IMR-90 (cell line): ENCODE measurements around the gene ALPP. TPM values are rescaled to one million over a fixed set of nuclear protein-coding genes. Genes with fewer than 3 reads are reported as not detected.

Experiments used
- ATAC-seq: fragments of 200-7000 bp; cut with Tn5 transposase; 2 replicates; pipeline ENCODE4 v1.9.1; 2020; ENCODE audit warnings: low read depth, mild to moderate bottlenecking, moderate library complexity
- BruUV-seq: library from RNA; stranded (reverse); fragments of 400-500 nt; replicated peaks from 2 replicates; lab custom pipeline; 2021; lab: Mats Ljungman, UMichigan
- CTCF ChIA-PET: fragments of 300-600 bp; formaldehyde crosslinking; extraction: SDS; loops from one replicate; lab custom pipeline; 2021; ENCODE audit warnings: antibody characterized with exemption; lab: Yijun Ruan, JAX
- POLR2A ChIA-PET: fragments of 300-600 bp; sonication (Branson Sonifier 250); formaldehyde crosslinking; loops from one replicate; lab custom pipeline; 2022; ENCODE audit warnings: antibody characterized with exemption; ENCODE audit not compliant: unreplicated experiment; lab: Charles Lee
- DNase-seq: peaks from one replicate; pipeline ENCODE4 v3.0.0; 2013
- H2AFZ ChIP-seq: replicated peaks from 2 replicates; pipeline ENCODE3; 2013; ENCODE audit warnings: low read length, mild to moderate bottlenecking; ENCODE audit not compliant: poor library complexity
- H2AK5ac ChIP-seq: 2 replicates; pipeline ENCODE4 v1.6.1; 2013; ENCODE audit warnings: low read depth, low read length, inconsistent platforms
- H2AK9ac ChIP-seq: replicated peaks from 2 replicates; pipeline ENCODE3; 2013; ENCODE audit warnings: mild to moderate bottlenecking, low read depth, low read length, moderate library complexity; ENCODE audit not compliant: poor library complexity
- H2BK120ac ChIP-seq: 2 replicates; pipeline ENCODE4 v1.6.1; 2013; ENCODE audit warnings: low read depth, low read length, inconsistent platforms
- H2BK15ac ChIP-seq: 3 replicates; pipeline ENCODE4 v1.6.1; 2013; ENCODE audit warnings: low read depth, low read length, inconsistent platforms
- H2BK20ac ChIP-seq: 2 replicates; pipeline ENCODE4 v1.6.1; 2013; ENCODE audit warnings: low read depth, mild to moderate bottlenecking, inconsistent platforms, low read length, moderate library complexity
- H2BK5ac ChIP-seq: 2 replicates; pipeline ENCODE4 v1.6.1; 2013; ENCODE audit warnings: mild to moderate bottlenecking, low read depth, low read length, inconsistent platforms; ENCODE audit not compliant: poor library complexity, severe bottlenecking
- H3K14ac ChIP-seq: replicated peaks from 2 replicates; pipeline ENCODE4 v1.6.1; 2013; ENCODE audit warnings: low read depth, low read length, inconsistent platforms
- H3K18ac ChIP-seq: 2 replicates; pipeline ENCODE4 v1.6.1; 2013; ENCODE audit warnings: low read depth, low read length, control low read depth
- H3K23ac ChIP-seq: 2 replicates; pipeline ENCODE4 v1.6.1; 2013; ENCODE audit warnings: low read depth, low read length, inconsistent platforms
- H3K27ac ChIP-seq: 2 replicates; pipeline ENCODE4 v1.5.1; 2013; ENCODE audit warnings: mild to moderate bottlenecking, control low read depth, low read length; ENCODE audit not compliant: insufficient read depth
- H3K27me3 ChIP-seq: 2 replicates; pipeline ENCODE4 v1.6.1; 2013; ENCODE audit warnings: low read length; ENCODE audit not compliant: control insufficient read depth, insufficient read depth
- H3K36me3 ChIP-seq: 2 replicates; pipeline ENCODE4 v1.6.1; 2013; ENCODE audit warnings: low read length, mixed read lengths; ENCODE audit not compliant: control insufficient read depth, insufficient read depth
- H3K4ac ChIP-seq: 2 replicates; pipeline ENCODE4 v1.6.1; 2013; ENCODE audit warnings: low read depth, low read length, inconsistent platforms
- H3K4me1 ChIP-seq: 2 replicates; pipeline ENCODE4 v1.6.1; 2013; ENCODE audit warnings: low read length, mixed read lengths; ENCODE audit not compliant: control insufficient read depth, insufficient read depth
- H3K4me2 ChIP-seq: 2 replicates; pipeline ENCODE4 v1.6.1; 2013; ENCODE audit warnings: low read depth, mild to moderate bottlenecking, control low read depth, low read length, moderate library complexity
- H3K4me3 ChIP-seq: 2 replicates; pipeline ENCODE4 v1.5.1; 2013; ENCODE audit warnings: low read depth, mild to moderate bottlenecking, control low read depth, low read length, moderate library complexity; ENCODE audit not compliant: insufficient read depth
- H3K56ac ChIP-seq: 2 replicates; pipeline ENCODE4 v1.6.1; 2013; ENCODE audit warnings: low read length, inconsistent platforms; ENCODE audit not compliant: insufficient read depth; ENCODE audit errors: extremely low read depth
- H3K79me1 ChIP-seq, 2 experiments: 2 replicates each; pipeline ENCODE4 v1.6.1; 2013; ENCODE audit warnings: low read length in 2 of 2, inconsistent platforms in 1 of 2, low read depth in 1 of 2
- H3K9ac ChIP-seq: 2 replicates; pipeline ENCODE4 v1.6.1; 2013; ENCODE audit warnings: low read depth, low read length, control low read depth
- H3K9me1 ChIP-seq: 2 replicates; pipeline ENCODE4 v1.6.1; 2013; ENCODE audit warnings: low read length, inconsistent platforms; ENCODE audit not compliant: insufficient read depth
- H3K9me3 ChIP-seq: 2 replicates; pipeline ENCODE4 v1.6.1; 2013; ENCODE audit warnings: low read length; ENCODE audit not compliant: control insufficient read depth, insufficient read depth
- H4K20me1 ChIP-seq: 2 replicates; pipeline ENCODE4 v1.6.1; 2013; ENCODE audit warnings: low read length, inconsistent platforms; ENCODE audit not compliant: insufficient read depth
- H4K5ac ChIP-seq: 2 replicates; pipeline ENCODE4 v1.6.1; 2013; ENCODE audit warnings: mild to moderate bottlenecking, low read depth, low read length, control low read depth
- H4K8ac ChIP-seq, 2 experiments: 2 replicates each; pipeline ENCODE4 v1.6.1; 2013; ENCODE audit warnings: low read depth in 2 of 2, low read length in 2 of 2, control low read depth in 1 of 2, inconsistent platforms in 1 of 2
- H4K91ac ChIP-seq: 2 replicates; pipeline ENCODE4 v1.6.1; 2013; ENCODE audit warnings: low read depth, low read length, inconsistent platforms; ENCODE audit not compliant: insufficient read depth
- CEBPB ChIP-seq: IDR thresholded peaks from 2 replicates; pipeline ENCODE4 v1.6.1; 2012; ENCODE audit warnings: low read depth, low read length, improper control_type of control experiment
- CHD1 ChIP-seq: IDR thresholded peaks from 2 replicates; pipeline ENCODE4 v1.6.1; 2012; ENCODE audit warnings: low read depth, low read length, improper control_type of control experiment
- RAD21 ChIP-seq: IDR thresholded peaks from 2 replicates; pipeline ENCODE4 v1.6.1; 2012; ENCODE audit warnings: low read length, improper control_type of control experiment
- WGBS, 2 experiments: methylation state at CpG; one replicate each; pipeline versions ENCODE4 v1.1.5 to v1.1.7; 2013; ENCODE audit warnings: missing lambda C conversion rate in 2 of 2; ENCODE audit not compliant: insufficient read length in 1 of 2; ENCODE audit errors: extremely low coverage in 2 of 2; 5-methylcytosine and 5-hydroxymethylcytosine counted together
- dilution Hi-C: fragments of 300-500 bp; cut with HindIII; formaldehyde crosslinking; loops from one replicate; pipeline ENCODE4 v1.14.3; 2018; ENCODE audit warnings: low sequenced_read_pairs; ENCODE audit not compliant: unreplicated experiment
- in situ Hi-C: fragments of 300-500 bp; cut with MboI; formaldehyde crosslinking; loops from 3 replicates; pipeline ENCODE4 v1.14.3; 2019; ENCODE audit warnings: low sequenced_read_pairs, inconsistent platforms, mixed read lengths
- intact Hi-C: fragments of 100-400 bp; cut with micrococcal nuclease; formaldehyde crosslinking; loops from 2 replicates; pipeline ENCODE4 v1.10.0; 2022
- polyA plus RNA-seq, 3 experiments: library from polyadenylated mRNA; depleted of rRNA; stranded (reverse); fragments of >200 nt; gene quantifications; 2 replicates each; pipeline ENCODE4 v1.2.3, GENCODE V29; 2012; ENCODE audit warnings: low replicate concordance in 1 of 3
- total RNA-seq: library from RNA; depleted of rRNA; stranded (reverse); fragments of >200 nt; gene quantifications from 2 replicates; pipeline ENCODE4 v1.2.3, GENCODE V29; 2012

Gene ALPP
- total and polyA plus RNA-seq, 2 of the 4 experiments (the other 2 are of a cell fraction), result not detected

DNA sequence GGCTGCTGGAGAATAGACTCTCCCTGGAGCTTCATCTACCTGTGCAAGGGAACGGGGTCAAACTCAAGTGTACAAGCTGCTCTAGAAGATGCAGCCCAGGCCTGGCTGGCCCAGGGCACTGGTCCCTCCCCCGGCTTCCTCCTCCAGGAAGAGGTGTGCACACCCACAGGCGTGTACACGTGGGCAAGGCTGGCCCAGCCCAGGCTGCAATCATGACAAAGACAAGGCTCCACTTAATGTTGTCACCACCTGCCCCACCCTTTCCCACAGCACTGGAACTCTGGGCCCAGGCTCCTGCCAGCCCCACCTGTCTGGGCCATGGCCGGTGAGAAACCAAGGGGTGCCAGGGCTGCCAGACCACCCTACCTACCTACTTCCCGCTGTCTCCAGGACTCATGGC, 29.6 kb upstream of the ALPP start:
- no peaks in the 10 kb centered on the region for H3K9me3 ChIP-seq

More for the DNA sequence above, 29.6 kb upstream of the ALPP start:
- ATAC-seq (no peak), DNase-seq (no peak)
- Histone ChIP-seq H4K8ac (no peak overlapping the region), H2AFZ (no peak overlapping the region), H4K20me1 (no peaks in the 10 kb centered on the region), H2BK20ac (no peak overlapping the region), H3K9me1 (no peaks in the 10 kb centered on the region), H2BK120ac (no peak overlapping the region), H2AK9ac (no peak overlapping the region), H3K79me1 (no peaks in the 10 kb centered on the region), H3K18ac (no peak overlapping the region), H2BK15ac (no peak overlapping the region), H3K23ac (no peak overlapping the region), H3K4me1 (no peaks in the 10 kb centered on the region), H2AK5ac (no peak overlapping the region), H3K27me3 (peaks cover 45% of the 10 kb centered on the region), H4K5ac (no peak overlapping the region), H3K4ac (no peak overlapping the region), H2BK5ac (no peak overlapping the region), H3K27ac (no peak overlapping the region), H3K14ac (no peak overlapping the region), H4K91ac (no peak overlapping the region), H3K9ac (no peak overlapping the region), H3K4me2 (no peak overlapping the region), H3K56ac (no peak overlapping the region), H3K36me3 (no peaks in the 10 kb centered on the region), H3K4me3 (no peak overlapping the region)
- TF ChIP-seq RAD21 (no peak), CEBPB (no peak), CHD1 (no peak)
- 33% methylated on average over 1 of the region's 6 CpGs; no CpG with 5 or more reads in 1 of the 2 experiments for WGBS, 2 experiments
- intact Hi-C loops, result loop anchor here (5.0 kb wide), 1 partner anchor 38 kb away; no protein-coding TSS in a partner anchor
- in situ Hi-C loops, result no loop called here
- ChIA-PET POLR2A (no interaction called here), CTCF (no interaction called here)
- dilution Hi-C loops, result no loop called here
- BruUV-seq, result no TSS peak
